HG02943 (cell line): ENCODE data around the gene CARD10.
"Not testable (repeated sequence)": the region's sequence is repeated elsewhere in the genome, so short reads cannot be mapped to it uniquely, and the experiment has no call there.

Experiments
- ATAC-seq: cut with Tn5 transposase; IDR thresholded peaks from one replicate; pipeline ENCODE4 v1.9.1; 2021; ENCODE audit warnings: mild to moderate bottlenecking, low read depth, moderate library complexity; ENCODE audit not compliant: unreplicated experiment

CARD10 gene

DNA sequence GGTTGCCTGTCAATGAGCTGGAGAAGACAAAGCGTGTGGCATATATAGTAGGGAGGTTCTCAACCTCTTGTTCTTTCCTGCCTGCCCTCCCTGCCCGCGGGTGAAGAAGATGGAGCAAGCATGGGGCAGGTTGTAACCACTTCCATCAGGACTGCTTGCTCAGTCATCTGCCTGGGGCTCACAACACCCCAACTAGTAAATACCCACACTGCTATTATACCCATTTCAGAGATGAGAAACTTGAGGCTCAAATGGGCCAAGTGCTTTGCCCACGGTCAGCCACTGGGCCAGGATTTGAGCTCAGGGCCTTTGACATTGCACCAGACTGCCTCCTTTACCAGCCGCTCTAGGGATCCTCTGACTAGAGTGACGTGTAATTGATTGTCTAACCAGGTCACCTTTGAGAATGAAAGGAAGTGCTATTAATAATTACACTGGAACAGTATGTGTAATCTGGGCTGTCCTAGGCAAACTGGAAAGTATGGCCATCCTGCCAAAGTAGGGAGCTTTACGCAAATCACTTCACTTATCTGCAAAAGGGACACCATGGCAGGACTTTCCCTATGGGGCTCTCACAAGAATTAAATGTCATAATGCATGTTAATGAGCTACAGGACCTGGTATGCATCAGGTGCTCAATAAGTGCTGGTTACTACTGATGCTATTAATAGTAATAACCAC is 38.2 kb upstream of the CARD10 start:
- ATAC-seq = no peak

DNA sequence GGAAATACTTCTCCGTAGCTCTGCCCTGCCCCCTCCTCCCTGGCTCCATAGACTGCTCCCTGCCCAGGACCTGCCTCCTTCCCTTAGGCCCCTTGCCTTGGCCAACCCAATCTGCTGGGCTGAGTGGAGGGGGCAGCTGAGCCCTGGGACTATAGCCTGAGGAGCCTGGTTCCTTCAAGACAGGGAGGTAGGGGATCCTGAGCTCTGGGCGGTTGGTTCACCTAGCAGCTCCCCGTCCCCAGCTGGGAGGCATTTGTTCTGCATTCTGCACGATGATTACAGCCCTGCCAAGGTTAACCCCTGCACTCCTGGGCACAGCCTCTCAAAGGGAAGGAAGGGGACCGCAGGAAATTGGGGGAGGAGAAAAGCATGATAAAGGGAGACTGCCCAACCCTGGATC is 37.5 kb upstream of the CARD10 start:
- ATAC-seq = no peak

DNA sequence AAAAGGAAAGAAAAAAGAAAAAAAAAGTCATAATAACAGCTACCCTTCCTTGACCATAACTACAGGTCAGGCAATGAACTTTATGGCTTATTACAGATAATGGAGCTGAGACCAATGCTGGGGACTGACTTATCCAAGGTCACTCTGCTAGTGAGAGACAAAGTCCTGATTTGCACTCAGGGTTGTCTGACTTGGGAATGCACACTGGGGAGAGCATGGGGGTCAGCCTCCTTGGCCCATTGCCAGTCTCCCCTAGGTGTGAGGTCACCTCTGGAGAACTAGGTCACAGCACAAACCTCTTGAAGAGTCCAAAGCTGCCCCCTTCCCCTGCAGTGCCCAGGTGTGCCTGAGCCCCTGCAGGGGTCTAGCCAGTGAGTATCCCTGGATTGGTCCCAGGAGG is 35.8 kb upstream of the CARD10 start:
- ATAC-seq = no peak

DNA sequence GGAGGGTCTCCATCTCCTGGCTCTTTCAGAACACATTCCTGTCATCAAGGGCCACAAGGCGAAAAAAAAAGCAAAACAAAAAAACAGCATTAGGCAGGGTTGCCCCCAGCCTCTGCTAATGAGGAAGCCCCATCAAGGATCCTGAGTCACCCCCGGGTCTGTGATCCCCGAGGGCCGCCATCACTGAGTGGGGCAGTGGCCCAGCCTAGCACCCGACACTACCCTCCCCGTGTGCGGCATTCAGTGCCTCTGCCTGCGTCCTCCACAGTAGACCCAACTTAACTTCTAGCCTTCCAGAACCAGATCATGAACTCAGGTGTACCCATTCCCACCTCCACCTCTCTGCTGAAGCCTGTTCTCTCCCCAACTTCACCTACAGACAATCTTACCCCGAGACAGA is 34.5 kb upstream of the CARD10 start:
- ATAC-seq = no peak

DNA sequence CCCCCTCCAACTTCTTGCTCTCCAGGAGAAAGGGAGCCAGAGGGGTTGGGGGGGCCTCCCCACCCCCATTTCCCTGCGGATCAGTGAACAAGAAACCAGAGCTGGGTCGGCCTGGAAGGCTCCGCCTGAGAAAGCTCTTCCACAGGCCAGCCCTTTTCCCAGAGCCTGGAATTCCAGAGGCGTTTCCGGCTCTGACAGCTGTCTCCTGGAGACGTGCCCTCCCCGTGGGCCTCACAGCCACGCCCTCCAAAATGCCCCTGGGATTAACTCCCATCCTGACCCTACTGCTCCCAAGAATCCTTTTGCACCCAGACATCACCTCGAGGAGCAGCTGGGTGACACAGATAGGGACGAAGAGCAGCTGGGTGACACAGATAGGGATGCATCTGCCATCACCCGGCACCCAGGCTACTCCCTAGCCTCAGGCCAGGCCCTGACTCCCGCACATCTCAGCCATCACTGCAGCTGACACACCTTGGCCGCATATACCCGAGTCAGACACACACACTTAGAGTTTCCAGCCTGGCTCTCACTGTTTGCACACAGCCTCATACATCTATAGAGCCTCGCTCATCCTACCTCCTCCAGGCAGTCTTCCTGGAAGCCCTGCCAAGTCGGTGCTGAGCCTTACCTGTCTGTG is 33.4 kb upstream of the CARD10 start:
- ATAC-seq = no peak

DNA sequence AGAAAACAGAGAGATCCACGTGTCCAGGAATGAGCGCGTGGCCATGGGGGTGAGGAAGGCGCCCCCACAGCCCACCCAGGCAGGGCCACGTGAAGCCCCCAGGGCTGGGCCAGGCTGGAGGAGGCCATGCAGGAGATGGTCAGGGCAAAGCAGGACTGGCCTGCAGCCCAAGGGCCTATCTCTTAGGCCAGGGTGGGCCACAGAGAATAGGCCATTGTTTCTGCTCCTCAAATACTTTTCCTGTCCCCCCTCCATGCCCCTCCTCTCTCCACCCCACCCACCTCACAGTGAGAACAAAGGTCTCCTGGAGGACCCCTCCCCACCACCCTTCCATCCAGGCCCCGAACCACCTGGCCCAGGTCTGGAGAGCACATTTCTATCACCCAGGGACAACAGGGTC is 32.8 kb upstream of the CARD10 start:
- ATAC-seq = no peak

DNA sequence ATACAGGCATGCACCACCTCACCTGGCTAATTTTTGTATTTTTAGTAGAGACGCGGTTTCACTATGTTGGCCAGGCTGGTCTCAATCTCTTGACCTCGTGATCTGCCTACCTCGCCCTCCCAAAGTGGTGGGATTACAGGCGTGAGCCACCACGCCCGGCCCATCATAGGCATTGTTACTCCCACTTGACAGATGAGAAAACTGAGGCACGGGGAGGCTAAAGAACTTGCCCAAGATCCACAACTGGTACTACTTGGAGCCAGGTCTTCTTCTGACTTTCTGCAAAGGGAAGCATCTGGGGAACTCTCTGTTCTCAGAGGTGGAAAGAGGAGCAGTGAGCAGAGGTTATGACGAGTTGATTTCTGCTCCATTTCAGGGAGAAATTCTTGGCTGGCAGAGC is 31.7 kb upstream of the CARD10 start:
- ATAC-seq = not testable (repeated sequence)

DNA sequence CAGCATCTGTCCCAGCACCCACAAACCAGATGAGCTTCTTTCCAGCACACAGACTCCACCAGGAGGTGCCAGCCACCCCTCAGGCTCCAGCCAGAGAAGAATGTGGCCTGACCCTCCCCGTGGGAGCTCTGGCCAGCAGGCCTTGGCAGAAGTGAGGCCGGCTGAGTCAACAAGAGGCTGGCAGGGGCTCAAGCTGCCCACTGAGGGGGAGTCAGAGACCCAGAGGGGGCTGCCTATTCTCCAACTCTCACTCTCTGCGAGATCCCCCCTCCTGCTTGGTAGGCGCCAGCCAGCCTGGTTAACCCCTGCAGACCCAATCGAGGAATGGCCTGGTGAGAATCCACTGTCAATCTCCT is 30.5 kb upstream of the CARD10 start:
- no peak for ATAC-seq

DNA sequence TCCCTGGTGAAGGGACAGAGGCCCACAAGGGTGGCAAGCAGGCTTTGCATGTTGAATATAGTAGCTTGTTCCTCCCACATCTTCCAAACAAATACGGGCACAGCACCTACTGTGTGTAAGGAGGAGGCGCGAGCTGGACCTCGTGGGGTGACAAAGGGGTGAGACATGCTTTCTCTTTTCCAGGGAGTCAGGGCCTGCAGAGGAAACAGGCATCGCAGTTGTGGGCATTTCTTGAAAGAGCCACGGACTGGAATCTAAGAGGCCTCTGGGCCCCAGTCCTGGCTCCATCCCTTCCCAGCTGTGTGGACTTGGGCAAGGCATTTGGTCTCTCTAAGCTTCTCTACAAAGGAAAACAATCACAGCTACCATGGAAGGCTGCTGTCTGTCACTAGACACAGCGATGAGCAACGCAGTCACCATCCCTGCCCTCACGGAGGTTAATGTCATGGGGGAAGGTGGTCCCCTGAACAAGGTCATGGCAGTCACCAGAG is 28.1 kb upstream of the CARD10 start:
- ATAC-seq = no peak

DNA sequence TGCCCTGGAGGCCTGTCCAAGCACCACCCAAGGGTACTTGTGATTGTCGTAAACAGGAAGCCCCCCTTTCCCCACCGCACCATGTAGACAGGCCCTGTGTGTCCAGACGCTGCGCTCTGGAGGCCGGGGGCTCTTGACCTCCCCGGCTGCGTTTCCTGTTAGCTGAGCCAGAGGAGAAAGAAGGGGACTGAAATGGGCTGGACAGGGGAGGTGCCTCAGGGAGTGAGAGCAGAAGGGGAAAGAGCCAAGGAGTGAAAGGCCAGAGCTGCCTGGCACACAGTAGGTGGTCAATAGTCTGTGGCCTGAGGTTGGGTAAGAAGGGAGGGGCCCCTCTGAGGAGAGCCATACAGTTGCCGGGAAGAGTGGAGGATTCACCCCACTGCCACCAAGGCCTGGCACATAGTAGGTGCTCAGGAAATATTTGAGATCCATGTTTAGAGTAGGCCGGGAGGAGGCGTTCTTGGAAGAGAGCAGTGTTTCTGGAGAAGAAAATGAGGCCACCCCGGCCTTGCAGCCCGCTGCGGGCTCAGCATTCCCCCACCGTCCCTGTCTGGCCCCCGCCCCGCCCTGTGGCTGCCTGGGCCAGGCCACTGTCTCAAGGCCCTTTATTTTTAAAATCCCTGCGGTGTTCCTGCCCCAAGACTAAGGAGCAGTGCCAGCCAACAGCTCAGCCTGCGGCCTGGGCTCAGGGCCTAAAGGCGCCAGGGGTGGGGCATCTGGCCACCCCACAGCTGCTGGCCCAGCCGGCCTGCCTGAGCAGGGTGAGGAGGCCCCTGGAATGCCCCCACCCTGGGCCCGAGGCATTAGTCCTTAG is 27.4 kb upstream of the CARD10 start:
- no peak for ATAC-seq

DNA sequence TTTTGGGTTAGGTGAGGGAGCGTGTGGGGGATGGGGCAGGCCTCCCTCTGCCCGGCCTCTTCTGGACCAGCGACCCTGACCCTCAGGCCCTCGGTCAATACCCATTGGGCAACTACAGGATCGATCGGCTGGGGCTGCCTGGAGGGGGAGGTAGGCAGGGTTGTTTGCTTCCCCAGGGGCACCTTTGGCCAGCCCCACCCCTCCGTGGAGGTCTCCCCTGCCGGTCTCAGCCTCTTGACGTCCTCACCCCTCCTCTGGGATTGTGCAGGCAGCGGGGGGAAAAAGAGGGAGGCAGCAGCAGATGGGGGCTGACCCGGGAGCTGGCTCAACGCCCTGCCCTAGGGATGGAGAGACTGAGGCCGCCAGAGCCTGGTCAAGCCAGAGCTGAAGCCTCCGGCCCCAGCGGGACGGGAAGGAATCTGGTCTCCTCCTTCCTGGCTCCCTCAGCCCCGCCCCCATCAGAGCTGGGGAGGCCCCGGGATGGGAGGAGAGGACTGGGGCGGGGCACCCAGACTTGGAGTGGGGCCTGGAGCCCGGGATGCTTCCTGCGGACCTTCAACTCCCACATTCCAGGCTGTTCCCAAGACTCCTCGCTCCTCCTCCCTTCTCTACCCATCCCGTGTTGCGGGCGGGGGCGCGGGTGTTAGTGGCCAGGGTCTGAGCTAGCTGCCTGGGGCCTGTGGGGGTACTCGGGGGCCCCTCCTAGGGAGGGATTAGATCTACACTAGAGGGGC is 26.7 kb upstream of the CARD10 start:
- ATAC-seq = no peak

DNA sequence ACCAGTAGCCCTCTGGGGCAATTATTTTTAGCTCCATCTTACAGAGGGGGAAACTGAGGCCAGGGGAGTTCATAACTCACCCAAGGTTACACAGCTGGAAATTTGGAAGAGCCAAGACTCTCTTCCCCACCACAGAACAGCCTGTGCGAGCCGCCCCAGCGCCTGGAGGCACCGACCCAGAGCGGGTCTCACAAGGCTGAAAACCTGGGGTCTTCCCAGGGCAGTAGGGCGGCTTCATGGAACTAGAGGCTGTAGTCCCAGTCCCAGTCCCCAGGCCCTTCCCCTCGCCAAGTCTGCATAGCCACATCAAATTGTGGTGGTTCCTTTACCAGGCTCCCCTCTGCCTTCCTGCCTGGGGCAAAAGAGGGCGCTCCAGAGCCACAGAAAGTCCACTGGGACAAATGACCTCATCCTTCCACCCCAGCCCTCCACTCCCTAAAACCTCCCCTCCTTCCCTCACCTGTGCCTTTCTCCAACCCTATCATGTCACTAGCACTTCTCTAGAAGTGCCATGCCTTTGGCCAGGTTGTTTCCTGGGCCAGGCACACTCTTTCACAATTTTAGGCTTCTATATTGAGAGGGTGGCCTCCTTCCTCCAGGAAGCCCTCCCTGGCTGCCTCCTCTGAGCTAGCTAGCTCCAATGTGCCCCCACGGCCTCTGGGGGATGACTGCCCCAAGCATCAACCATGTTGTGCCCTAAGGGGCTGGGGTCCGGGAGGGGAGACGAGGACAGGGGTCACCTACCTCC is 25.9 kb upstream of the CARD10 start:
- no peak for ATAC-seq

DNA sequence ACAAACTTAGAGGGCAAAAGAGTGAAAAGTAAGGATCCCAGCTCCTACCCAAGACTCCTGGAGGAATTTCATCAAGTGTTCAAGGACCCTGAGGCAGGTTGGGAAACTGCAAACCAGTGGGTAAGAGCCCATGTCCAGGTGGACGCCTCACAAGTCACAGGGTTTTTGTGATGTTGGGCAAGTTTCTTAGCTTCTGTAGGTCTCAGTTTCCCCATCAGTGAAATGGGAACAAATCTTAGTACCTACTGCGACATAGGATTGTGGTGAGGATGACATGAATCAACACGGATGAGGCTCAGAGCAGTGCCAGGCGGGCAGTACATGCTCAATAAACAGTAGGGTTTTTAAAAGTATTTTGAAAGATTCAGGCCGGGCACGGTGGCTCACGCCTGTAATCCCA is 23.7 kb upstream of the CARD10 start:
- no peak for ATAC-seq

DNA sequence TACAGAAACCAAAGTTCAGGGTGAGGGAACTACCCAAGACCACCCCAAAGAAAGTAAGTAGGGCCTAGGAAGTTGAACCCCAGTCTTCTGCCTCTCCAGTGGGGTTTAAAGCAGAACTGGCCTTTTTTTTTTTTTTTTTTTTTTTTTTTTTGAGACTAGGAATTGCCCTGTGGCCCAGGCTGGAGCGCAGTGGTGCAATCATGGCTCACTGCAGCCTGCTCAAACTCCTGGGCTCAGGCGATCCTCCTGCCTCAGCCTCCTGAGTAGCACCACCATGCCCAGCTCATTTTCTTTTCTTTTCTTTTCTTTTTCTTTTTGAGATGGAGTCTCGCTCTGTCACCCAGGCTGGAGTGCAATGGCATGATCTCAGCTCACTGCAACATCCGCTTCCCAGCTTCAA is 23.2 kb upstream of the CARD10 start:
- ATAC-seq = not testable (repeated sequence)

DNA sequence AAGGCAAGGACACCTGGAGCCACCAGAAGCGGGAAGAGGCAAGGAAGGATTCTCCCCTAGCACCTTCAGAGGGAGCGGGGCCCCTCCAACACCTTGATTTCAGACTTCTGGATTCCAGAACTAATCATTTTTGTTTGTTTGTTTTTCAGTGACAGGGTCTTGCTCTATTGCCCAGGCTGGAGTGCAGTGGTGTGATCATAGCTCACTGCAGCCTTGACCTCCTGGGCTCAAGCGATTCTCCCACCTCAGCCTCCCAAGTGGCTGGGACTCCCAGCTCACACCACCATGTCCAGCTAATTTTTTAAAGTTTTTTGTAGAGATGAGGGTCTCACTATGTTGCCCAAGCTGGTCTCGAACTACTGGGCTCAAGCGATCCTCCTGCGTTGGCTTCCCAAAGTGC is 20.6 kb upstream of the CARD10 start:
- ATAC-seq = not testable (repeated sequence)

DNA sequence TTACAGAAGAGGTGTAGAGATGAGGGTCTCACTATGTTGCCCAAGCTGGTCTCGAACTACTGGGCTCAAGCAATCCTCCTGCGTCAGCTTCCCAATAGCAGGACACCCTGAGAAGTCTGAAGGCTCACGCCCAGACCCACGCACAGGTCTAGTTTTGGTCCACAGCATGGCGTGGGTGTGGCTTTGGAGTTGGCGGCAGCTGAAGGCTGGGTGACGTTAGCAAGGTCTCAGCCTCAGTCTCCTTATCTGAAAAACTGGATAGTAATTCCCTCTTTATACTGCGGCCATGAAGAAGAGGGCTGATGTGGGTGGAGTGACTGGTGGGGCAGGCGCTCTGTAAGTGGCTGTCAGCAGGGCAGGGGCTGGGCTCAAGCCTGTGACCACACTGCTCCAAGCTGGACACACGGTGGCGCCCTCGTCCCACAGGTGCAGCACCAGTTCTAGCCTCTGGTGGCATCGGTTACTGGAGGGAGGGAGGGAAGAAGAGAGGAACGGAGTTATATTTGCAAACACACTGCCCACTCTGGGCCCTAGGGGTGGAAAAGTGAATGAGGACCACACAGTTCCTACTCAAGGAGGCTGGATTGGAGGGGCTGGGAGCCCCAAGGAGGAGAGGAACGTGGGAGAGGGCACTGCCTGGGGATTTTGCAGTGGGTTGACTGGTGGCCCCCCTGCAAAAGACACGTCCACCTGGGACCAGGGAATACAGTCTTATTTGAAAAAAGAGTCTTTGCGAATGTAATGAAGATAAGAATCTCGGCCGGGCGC is 19.6 kb upstream of the CARD10 start:
- peak; percentile 52 for ATAC-seq

DNA sequence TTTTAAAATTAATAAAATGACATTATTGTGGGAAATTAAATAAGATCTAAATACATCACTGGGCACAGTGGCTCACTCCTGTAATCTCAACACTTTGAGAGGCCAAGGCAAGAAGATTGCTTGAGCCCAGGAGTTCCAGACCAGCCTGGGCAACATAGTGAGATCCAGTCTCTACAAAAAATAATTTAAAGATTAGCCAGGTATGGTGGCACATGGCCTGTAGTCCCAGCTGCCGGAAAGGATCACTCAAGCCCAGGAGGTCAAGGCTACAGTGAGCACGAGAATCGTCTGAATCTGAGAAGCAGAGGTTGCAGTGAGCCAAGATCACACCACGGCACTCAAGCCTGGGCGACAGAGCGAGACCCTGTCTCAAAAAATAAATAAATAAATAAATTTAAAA is 15.9 kb upstream of the CARD10 start:
- no peak for ATAC-seq

DNA sequence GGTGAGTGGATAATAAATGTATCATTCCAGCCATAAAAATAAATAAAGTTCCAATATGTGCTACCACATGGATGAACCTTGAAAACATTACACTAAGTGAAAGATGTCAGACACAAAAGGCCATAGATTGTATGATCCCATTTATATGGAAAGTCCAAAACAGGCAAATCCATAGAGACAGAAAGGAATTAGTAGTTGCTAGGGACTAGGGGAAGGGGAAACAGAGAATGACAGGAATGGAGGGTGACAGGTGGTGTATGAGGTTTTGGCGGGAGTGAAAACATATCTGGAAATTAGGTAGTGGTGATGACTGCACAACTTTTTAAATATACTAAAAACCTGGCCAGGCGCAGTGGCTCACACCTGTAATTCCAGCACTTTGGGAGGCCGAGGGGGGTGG is 15.2 kb upstream of the CARD10 start:
- ATAC-seq = no peak

DNA sequence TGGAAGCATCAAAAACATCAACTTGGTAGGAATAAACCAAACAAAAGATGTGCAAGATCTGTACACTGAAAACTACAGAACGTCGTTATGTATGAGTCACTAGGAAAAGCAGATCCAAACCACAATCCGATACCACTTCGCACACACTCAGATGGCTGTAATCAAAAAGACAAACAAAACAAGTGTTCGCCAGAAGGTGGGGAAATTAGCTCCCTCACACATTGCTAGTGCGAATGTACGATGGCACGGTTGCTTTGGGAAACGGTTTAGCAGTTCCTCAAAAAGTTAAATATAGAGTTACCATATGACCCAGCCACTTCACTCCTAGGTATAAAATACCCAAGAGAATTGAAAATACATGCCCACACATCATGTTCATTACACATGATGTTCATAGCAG is 14.8 kb upstream of the CARD10 start:
- ATAC-seq = no peak
